Mesenchymal stem cell (in vitro differentiated cells and primary cell): Measurements from ENCODE around the gene GMPR.

Experiments
- DNase-seq: peaks from one replicate; pipeline ENCODE4 v3.0.0-alpha.2; 2013
- H2AFZ ChIP-seq: one replicate; pipeline ENCODE4 v1.6.1; 2013; ENCODE audit warnings: low read depth, mild to moderate bottlenecking, control low read depth, inconsistent platforms, low read length, moderate library complexity
- H2AK5ac ChIP-seq: 2 replicates; pipeline ENCODE4 v1.6.1; 2013; ENCODE audit warnings: low read length, moderate library complexity, mild to moderate bottlenecking, inconsistent platforms; ENCODE audit not compliant: severe bottlenecking
- H2BK120ac ChIP-seq: one replicate; pipeline ENCODE4 v1.6.1; 2013; ENCODE audit warnings: low read depth, mild to moderate bottlenecking, inconsistent platforms, low read length, moderate library complexity
- H2BK12ac ChIP-seq, 2 experiments: one replicate each; pipeline ENCODE4 v1.6.1; 2013; ENCODE audit warnings: inconsistent platforms in 2 of 2, low read length in 2 of 2, mild to moderate bottlenecking in 2 of 2, moderate library complexity in 2 of 2, control low read depth in 1 of 2
- H2BK15ac ChIP-seq: one replicate; pipeline ENCODE4 v1.6.1; 2013; ENCODE audit warnings: mild to moderate bottlenecking, low read depth, inconsistent platforms; ENCODE audit not compliant: poor library complexity, severe bottlenecking
- H2BK5ac ChIP-seq: 2 replicates; pipeline ENCODE4 v1.6.1; 2013; ENCODE audit warnings: low read depth, mild to moderate bottlenecking, low read length, control low read depth, inconsistent platforms; ENCODE audit not compliant: poor library complexity, severe bottlenecking
- H3K14ac ChIP-seq, 2 experiments: one replicate each; pipeline ENCODE4 v1.6.1; 2013; ENCODE audit warnings: inconsistent platforms in 2 of 2, low read length in 2 of 2, control low read depth in 1 of 2, mild to moderate bottlenecking in 1 of 2, moderate library complexity in 1 of 2
- H3K18ac ChIP-seq, 2 experiments: one replicate each; pipeline ENCODE4 v1.6.1; 2013; ENCODE audit warnings: inconsistent platforms in 2 of 2, low read length in 2 of 2, control low read depth in 1 of 2, low read depth in 1 of 2, mild to moderate bottlenecking in 1 of 2
- H3K23ac ChIP-seq, 2 experiments: one replicate each; pipeline ENCODE4 v1.6.1; 2013; ENCODE audit warnings: inconsistent platforms in 2 of 2, low read length in 2 of 2, mild to moderate bottlenecking in 2 of 2, moderate library complexity in 2 of 2, control low read depth in 1 of 2
- H3K27ac ChIP-seq: 2 replicates; pipeline ENCODE4 v1.5.1; 2013; ENCODE audit warnings: mild to moderate bottlenecking, moderate library complexity, low read length, control low read depth, inconsistent platforms; ENCODE audit not compliant: poor library complexity, severe bottlenecking
- H3K27me3 ChIP-seq, 2 experiments: 2 replicates each; pipeline versions ENCODE4 v1.6.1 to v1.7.0; 2013; ENCODE audit warnings: low read length in 2 of 2, mild to moderate bottlenecking in 2 of 2, moderate library complexity in 2 of 2, control low read depth in 1 of 2, inconsistent platforms in 1 of 2; ENCODE audit not compliant: control insufficient read depth in 1 of 2, insufficient read depth in 1 of 2
- H3K36me3 ChIP-seq, 2 experiments: 2 replicates each; pipeline versions ENCODE4 v1.6.1 to v1.7.0; 2013; ENCODE audit warnings: low read length in 2 of 2, control low read depth in 1 of 2, inconsistent platforms in 1 of 2, low read depth in 1 of 2, mild to moderate bottlenecking in 1 of 2; ENCODE audit not compliant: insufficient read depth in 2 of 2, control insufficient read depth in 1 of 2
- H3K4ac ChIP-seq, 2 experiments: one replicate each; pipeline ENCODE4 v1.6.1; 2013; ENCODE audit warnings: inconsistent platforms in 2 of 2, low read length in 2 of 2, mild to moderate bottlenecking in 2 of 2, moderate library complexity in 2 of 2, control low read depth in 1 of 2, low read depth in 1 of 2
- H3K4me1 ChIP-seq: 2 replicates; pipeline ENCODE4 v1.6.1; 2013; ENCODE audit warnings: low read depth, low read length, control low read depth; ENCODE audit not compliant: control insufficient read depth, insufficient read depth
- H3K4me2 ChIP-seq: 2 replicates; pipeline ENCODE4 v1.6.1; 2013; ENCODE audit warnings: low read length, mild to moderate bottlenecking, inconsistent platforms; ENCODE audit not compliant: poor library complexity, severe bottlenecking
- H3K4me3 ChIP-seq, 2 experiments: 2 replicates each; pipeline versions ENCODE4 v1.5.1 to v1.7.0; 2013; ENCODE audit warnings: low read length in 2 of 2, mild to moderate bottlenecking in 2 of 2, control low read depth in 1 of 2, low read depth in 1 of 2; ENCODE audit not compliant: insufficient read depth in 1 of 2
- H3K79me1 ChIP-seq: replicated peaks from 2 replicates; pipeline ENCODE4 v1.6.1; 2013; ENCODE audit warnings: mild to moderate bottlenecking, control low read depth, low read length, inconsistent platforms; ENCODE audit not compliant: poor library complexity, severe bottlenecking
- H3K9ac ChIP-seq: 2 replicates; pipeline ENCODE4 v1.7.0; 2013; ENCODE audit warnings: mild to moderate bottlenecking, low read length, moderate library complexity
- H3K9me3 ChIP-seq: 2 replicates; pipeline ENCODE4 v1.7.0; 2013; ENCODE audit warnings: mild to moderate bottlenecking, low read length; ENCODE audit not compliant: control insufficient read depth
- H4K8ac ChIP-seq: one replicate; pipeline ENCODE4 v1.6.1; 2013; ENCODE audit warnings: inconsistent platforms, mild to moderate bottlenecking, low read length, moderate library complexity
- H4K91ac ChIP-seq: one replicate; pipeline ENCODE4 v1.6.1; 2013; ENCODE audit warnings: mild to moderate bottlenecking, low read length, inconsistent platforms
- WGBS: methylation state at CpG from one replicate; pipeline ENCODE4 v1.1.7; 2013; ENCODE audit warnings: mixed read lengths; 5-methylcytosine and 5-hydroxymethylcytosine counted together

Gene GMPR

GRCh38 chr6:16305788-16306187 lies 67.4 kb downstream of the GMPR start:
- H3K36me3 ChIP-seq = peaks cover 16 to 51% of the 10 kb centered on the region in 2 experiments
- no peak overlapping the region for H4K8ac ChIP-seq
- H3K4me3 ChIP-seq = no peak overlapping the region
- no peak overlapping the region for H2BK120ac ChIP-seq
- H3K23ac ChIP-seq = no peak overlapping the region
- H2BK12ac ChIP-seq = no peak overlapping the region
- H3K4ac ChIP-seq = no peak overlapping the region
- no peak overlapping the region for H2BK5ac ChIP-seq
- H3K18ac ChIP-seq = no peak overlapping the region
- H2BK15ac ChIP-seq = no peak overlapping the region
- H4K91ac ChIP-seq = no peak overlapping the region
- no peak overlapping the region for H3K27ac ChIP-seq
- H3K27me3 ChIP-seq = no peaks in the 10 kb centered on the region
- no peak overlapping the region for H3K14ac ChIP-seq
- WGBS = 91% methylated on average over 17 of the region's 19 CpGs
- no peak overlapping the region for H2AFZ ChIP-seq
- no peaks in the 10 kb centered on the region for H3K79me1 ChIP-seq
- H2AK5ac ChIP-seq = no peak overlapping the region
- no peak overlapping the region for H3K9ac ChIP-seq
- peaks cover 1% of the 10 kb centered on the region for H3K4me1 ChIP-seq
- no peak for DNase-seq
- no peak overlapping the region for H3K4me2 ChIP-seq
- H3K9me3 ChIP-seq = no peaks in the 10 kb centered on the region

GRCh38 chr6:16306334-16306733 lies 67.9 kb downstream of the GMPR start:
- Histone ChIP-seq H3K4me1 (peaks cover 1% of the 10 kb centered on the region), H4K8ac (no peak overlapping the region), H2BK15ac (no peak overlapping the region), H3K27me3 (no peaks in the 10 kb centered on the region), H3K14ac (no peak overlapping the region), H4K91ac (no peak overlapping the region), H2BK12ac (no peak overlapping the region), H3K4me3 (no peak overlapping the region), H3K27ac (no peak overlapping the region), H2BK120ac (no peak overlapping the region), H2BK5ac (no peak overlapping the region), H3K4me2 (no peak overlapping the region), H3K4ac (no peak overlapping the region), H3K9me3 (no peaks in the 10 kb centered on the region), H2AFZ (no peak overlapping the region), H3K18ac (no peak overlapping the region), H3K9ac (no peak overlapping the region), H2AK5ac (no peak overlapping the region), H3K79me1 (no peaks in the 10 kb centered on the region), H3K23ac (no peak overlapping the region), H3K36me3 (peaks cover 16 to 46% of the 10 kb centered on the region in 2 experiments)
- 91% methylated on average over 20 of the region's 20 CpGs for WGBS
- no peak for DNase-seq

- H4K8ac ChIP-seq = no peak overlapping the region
- H2BK15ac ChIP-seq = no peak overlapping the region
- H3K14ac ChIP-seq = no peak overlapping the region
- no peak overlapping the region for H3K23ac ChIP-seq
- no peak overlapping the region for H3K18ac ChIP-seq
- peaks cover 3% of the 10 kb centered on the region for H3K79me1 ChIP-seq
- peaks cover 0 to 4% of the 10 kb centered on the region in 2 experiments for H3K36me3 ChIP-seq
- no peak overlapping the region for H2AK5ac ChIP-seq
- H2BK12ac ChIP-seq = no peak overlapping the region
- H3K4me2 ChIP-seq = no peak overlapping the region
- no peak overlapping the region for H3K27ac ChIP-seq
- H3K4me1 ChIP-seq = peaks cover 3% of the 10 kb centered on the region
- H3K4ac ChIP-seq = no peak overlapping the region
- H2AFZ ChIP-seq = no peak overlapping the region
- no peak overlapping the region for H3K4me3 ChIP-seq
- no peak overlapping the region for H2BK120ac ChIP-seq
- DNase-seq = no peak
- 98% methylated on average over 5 of the region's 6 CpGs for WGBS
- no peak overlapping the region for H3K9ac ChIP-seq
- no peak overlapping the region for H2BK5ac ChIP-seq
- H3K9me3 ChIP-seq = no peaks in the 10 kb centered on the region
- no peak overlapping the region for H4K91ac ChIP-seq
- H3K27me3 ChIP-seq = no peaks in the 10 kb centered on the region
Observed at GRCh38 chr6:16311763-16312162, 73.4 kb downstream of the GMPR start.

- H3K14ac ChIP-seq = no peak overlapping the region
- H2BK15ac ChIP-seq = no peak overlapping the region
- peaks cover 3% of the 10 kb centered on the region for H3K79me1 ChIP-seq
- H3K4ac ChIP-seq = no peak overlapping the region
- no peak overlapping the region for H3K27ac ChIP-seq
- WGBS = 78% methylated on average over 6 of the region's 9 CpGs
- H3K23ac ChIP-seq = no peak overlapping the region
- no peak overlapping the region for H2BK12ac ChIP-seq
- H3K36me3 ChIP-seq = no peaks in the 10 kb centered on the region
- peaks cover 8% of the 10 kb centered on the region for H3K4me1 ChIP-seq
- H3K4me2 ChIP-seq = no peak overlapping the region
- H3K4me3 ChIP-seq = no peak overlapping the region
- H4K91ac ChIP-seq = no peak overlapping the region
- H2BK5ac ChIP-seq = no peak overlapping the region
- no peak overlapping the region for H3K18ac ChIP-seq
- H2AFZ ChIP-seq = no peak overlapping the region
- H3K9ac ChIP-seq = no peak overlapping the region
- no peak overlapping the region for H4K8ac ChIP-seq
- no peaks in the 10 kb centered on the region for H3K27me3 ChIP-seq
- no peak overlapping the region for H2AK5ac ChIP-seq
- DNase-seq = no peak
- H2BK120ac ChIP-seq = no peak overlapping the region
- H3K9me3 ChIP-seq = no peaks in the 10 kb centered on the region
Observed at GRCh38 chr6:16313732-16314131, 75.3 kb downstream of the GMPR start.
